ENCODE data around the gene NDUFA12. TPM values are rescaled to one million over a fixed set of nuclear protein-coding genes. Genes with fewer than 3 reads are reported as not detected.

NDUFA12 gene
- total RNA-seq, 1 experiment from 2014 or later: 79.7 TPM

GRCh38 chr12:94957006-94957405 is 46.5 kb downstream of the NDUFA12 start:
- Histone ChIP-seq H3K9ac (ENCODE audit: low read length) (no peak overlapping the region), H3K79me2 (ENCODE audit: insufficient read depth, low read length) (no peaks in the 10 kb centered on the region), H3K4me3 (replicated peaks in 1 of 2; ENCODE audit: low read depth in 1 of 2, low read length in 2 of 2) (no peak overlapping the region), H3K27me3 (ENCODE audit: insufficient read depth, low read length) (no peaks in the 10 kb centered on the region), H3K9me3 (ENCODE audit: control insufficient read depth in 1 of 2, insufficient read depth in 1 of 2, low read depth in 1 of 2, low read length in 2 of 2) (no peaks in the 10 kb centered on the region), H2AFZ (ENCODE audit: low read depth, low read length, poor library complexity, severe bottlenecking) (no peak overlapping the region), H3K36me3 (ENCODE audit: control insufficient read depth in 1 of 2, insufficient read depth in 2 of 2, low read length in 2 of 2) (no peaks in the 10 kb centered on the region), H3K4me2 (ENCODE audit: low read length) (no peak overlapping the region), H3K27ac (ENCODE audit: low read depth, low read length) (no peak overlapping the region), H4K20me1 (ENCODE audit: insufficient read depth) (no peaks in the 10 kb centered on the region), H3K4me1 (ENCODE audit: control insufficient read depth in 1 of 2, insufficient read depth in 2 of 2, low read length in 2 of 2) (peaks cover 2 to 16% of the 10 kb centered on the region in 2 experiments; a peak in 3 of 4 replicates), H3K9me2 (ENCODE audit: insufficient read depth) (no peaks in the 10 kb centered on the region)
- POLR2A ChIA-PET: no interaction called here
- RAD21 ChIA-PET (ENCODE audit: low non-redundant PET in 1 of 2, low total read pairs in 2 of 2, uncharacterized antibody in 2 of 2, unreplicated experiment in 2 of 2): no interaction called here
- no peak for TF ChIP-seq ZFX (IDR thresholded peaks at IDR 0.05)
- TF ChIP-seq SP1 (IDR thresholded peaks at IDR 0.05; ENCODE audit: low read depth): no peak
- no peak for TF ChIP-seq ATF3 (IDR thresholded peaks at IDR 0.05)
- TF ChIP-seq POLR2AphosphoS5 (IDR thresholded peaks at IDR 0.05; ENCODE audit: low read depth, low read length): no peak
- no peak for DNase-seq (ENCODE audit: low read depth, low spot score)
- intact Hi-C loops (cut with micrococcal nuclease): no loop called here
- CTCF ChIA-PET: no interaction called here
- no peak for ATAC-seq
- BruUV-seq (replicated peaks): no TSS peak

- RAD21 ChIA-PET (ENCODE audit: low non-redundant PET in 1 of 2, low total read pairs in 2 of 2, uncharacterized antibody in 2 of 2, unreplicated experiment in 2 of 2): interaction anchor here in 1 of 2 experiments (1.0 kb wide), 1 partner anchor 580 kb away, joined by 3 read pairs; no protein-coding TSS in a partner anchor
- no peak overlapping the region for H3K27ac ChIP-seq (ENCODE audit: low read depth, low read length)
- intact Hi-C loops (cut with micrococcal nuclease): no loop called here
- TF ChIP-seq EGR1 (IDR thresholded peaks at IDR 0.05; ENCODE audit: low read depth) (no peak), JUND (IDR thresholded peaks at IDR 0.05) (no peak), EZH2phosphoT487 (IDR thresholded peaks at IDR 0.05; ENCODE audit: borderline replicate concordance) (no peak), MAX (IDR thresholded peaks at IDR 0.05) (no peak), CBX3 (IDR thresholded peaks at IDR 0.05; ENCODE audit: low read depth) (no peak), SP1 (IDR thresholded peaks at IDR 0.05; ENCODE audit: low read depth) (no peak), POLR2A (IDR thresholded peaks at IDR 0.05; ENCODE audit: borderline replicate concordance, extremely low read depth, insufficient read depth, insufficient read length) (no peak), ATF3 (IDR thresholded peaks at IDR 0.05) (no peak), FOSL1 (IDR thresholded peaks at IDR 0.05; ENCODE audit: low read depth) (no peak), REST (IDR thresholded peaks at IDR 0.05; ENCODE audit: low read depth) (no peak), ZBTB33 (IDR thresholded peaks at IDR 0.05; ENCODE audit: extremely low read depth, insufficient replicate concordance, low read length) (no peak), ELF1 (IDR thresholded peaks at IDR 0.05; ENCODE audit: borderline replicate concordance, low read depth) (no peak)
Observed at GRCh38 chr12:94954948-94955592, 48.4 kb downstream of the NDUFA12 start.

More at GRCh38 chr12:94954948-94955592, 48.4 kb downstream of the NDUFA12 start:
- Histone ChIP-seq H3K27me3 (ENCODE audit: insufficient read depth, low read length) (no peaks in the 10 kb centered on the region), H3K4me3 (replicated peaks in 1 of 2; ENCODE audit: low read depth in 1 of 2, low read length in 2 of 2) (no peak overlapping the region), H3K4me2 (ENCODE audit: low read length) (no peak overlapping the region), H3K36me3 (ENCODE audit: control insufficient read depth in 1 of 2, insufficient read depth in 2 of 2, low read length in 2 of 2) (no peaks in the 10 kb centered on the region), H3K9ac (ENCODE audit: low read length) (no peak overlapping the region), H3K9me2 (ENCODE audit: insufficient read depth) (no peaks in the 10 kb centered on the region), H3K79me2 (ENCODE audit: insufficient read depth, low read length) (no peaks in the 10 kb centered on the region), H3K9me3 (ENCODE audit: control insufficient read depth in 1 of 2, insufficient read depth in 1 of 2, low read depth in 1 of 2, low read length in 2 of 2) (no peaks in the 10 kb centered on the region), H4K20me1 (ENCODE audit: insufficient read depth) (no peaks in the 10 kb centered on the region), H3K4me1 (ENCODE audit: control insufficient read depth in 1 of 2, insufficient read depth in 2 of 2, low read length in 2 of 2) (peaks cover 2 to 16% of the 10 kb centered on the region in 2 experiments; a peak in 3 of 4 replicates), H2AFZ (ENCODE audit: low read depth, low read length, poor library complexity, severe bottlenecking) (no peak overlapping the region)
- no TSS peak for BruUV-seq (replicated peaks)
- CTCF ChIA-PET: no interaction called here
- POLR2A ChIA-PET: no interaction called here
- ATAC-seq: no peak
- DNase-seq (ENCODE audit: low read depth, low spot score): no peak

Measured in HCT116 (cell line).